ENCODE measurements around the gene ADH1C. TPM values are rescaled to one million over a fixed set of nuclear protein-coding genes. Genes with fewer than 3 reads are reported as not detected.
"Not testable (repeated sequence)": the region's sequence is repeated elsewhere in the genome, so short reads cannot be mapped to it uniquely, and the experiment has no call there.

Gene ADH1C
- total RNA-seq, 2 donors from 2014 or later = 1.7 to 14.5 TPM

GRCh38 chr4:99357948-99358347 is 5.4 kb upstream of the ADH1C start:
- H3K9me3 ChIP-seq = no peaks in the 10 kb centered on the region
- no peak for DNase-seq (ENCODE audit: low spot score)
- H3K4me1 ChIP-seq (replicated peaks) = no peaks in the 10 kb centered on the region
- no peaks in the 10 kb centered on the region for H3K27me3 ChIP-seq (replicated peaks; ENCODE audit: insufficient read depth)
- TF ChIP-seq POLR2AphosphoS5 (IDR thresholded peaks at IDR 0.05) (peak; percentile 45), POLR2A (IDR thresholded peaks at IDR 0.05) (no peak), CTCF (IDR thresholded peaks at IDR 0.05) (no peak)
- H3K36me3 ChIP-seq = no peaks in the 10 kb centered on the region
- H3K27ac ChIP-seq = no peak overlapping the region
- no peak overlapping the region for H3K4me3 ChIP-seq
- intact Hi-C loops (cut with DNase I) = no loop called here
- WGBS = 37% methylated on average over 2 of the region's 2 CpGs

GRCh38 chr4:99356992-99357391 is 4.4 kb upstream of the ADH1C start:
- H3K36me3 ChIP-seq = no peaks in the 10 kb centered on the region
- no peaks in the 10 kb centered on the region for H3K4me1 ChIP-seq (replicated peaks)
- no peaks in the 10 kb centered on the region for H3K27me3 ChIP-seq (replicated peaks; ENCODE audit: insufficient read depth)
- H3K4me3 ChIP-seq = no peak overlapping the region
- no peaks in the 10 kb centered on the region for H3K9me3 ChIP-seq
- TF ChIP-seq CTCF (IDR thresholded peaks at IDR 0.05) = no peak
- no peak for TF ChIP-seq POLR2AphosphoS5 (IDR thresholded peaks at IDR 0.05)
- no peak for TF ChIP-seq POLR2A (IDR thresholded peaks at IDR 0.05)
- 93% methylated on average over 1 of the region's 1 CpG for WGBS
- no peak for DNase-seq (ENCODE audit: low spot score)
- intact Hi-C loops (cut with DNase I) = no loop called here
- H3K27ac ChIP-seq = no peak overlapping the region

GRCh38 chr4:99356149-99356548 is 3.6 kb upstream of the ADH1C start:
- H3K27me3 ChIP-seq (replicated peaks; ENCODE audit: insufficient read depth); H3K4me1 ChIP-seq (replicated peaks); intact Hi-C loops (cut with DNase I); H3K9me3 ChIP-seq; DNase-seq (ENCODE audit: low spot score); H3K4me3 ChIP-seq; H3K36me3 ChIP-seq; H3K27ac ChIP-seq: not testable (repeated sequence)
- 80% methylated on average over 10 of the region's 10 CpGs for WGBS

GRCh38 chr4:99351487-99351886 is 1.1 kb downstream of the ADH1C start:
- no peak overlapping the region for H3K4me3 ChIP-seq

GRCh38 chr4:99349338-99349737 is 3.2 kb downstream of the ADH1C start:
- H3K4me1 ChIP-seq (replicated peaks) = no peaks in the 10 kb centered on the region
- DNase-seq (ENCODE audit: low spot score) = no peak
- no peaks in the 10 kb centered on the region for H3K36me3 ChIP-seq
- H3K4me3 ChIP-seq = no peak overlapping the region
- no peak overlapping the region for H3K27ac ChIP-seq
- intact Hi-C loops (cut with DNase I) = no loop called here
- TF ChIP-seq POLR2A (IDR thresholded peaks at IDR 0.05) (no peak), POLR2AphosphoS5 (IDR thresholded peaks at IDR 0.05) (peak; percentile 11)
- no peaks in the 10 kb centered on the region for H3K9me3 ChIP-seq
- H3K27me3 ChIP-seq (replicated peaks; ENCODE audit: insufficient read depth) = no peaks in the 10 kb centered on the region

More at GRCh38 chr4:99351487-99351886, 1.1 kb downstream of the ADH1C start:
- H3K9me3 ChIP-seq = no peaks in the 10 kb centered on the region
- TF ChIP-seq POLR2A (IDR thresholded peaks at IDR 0.05) = no peak
- no peak for TF ChIP-seq POLR2AphosphoS5 (IDR thresholded peaks at IDR 0.05)
- no peak for TF ChIP-seq CTCF (IDR thresholded peaks at IDR 0.05)
- no peaks in the 10 kb centered on the region for H3K27me3 ChIP-seq (replicated peaks; ENCODE audit: insufficient read depth)
- no peaks in the 10 kb centered on the region for H3K4me1 ChIP-seq (replicated peaks)
- DNase-seq (ENCODE audit: low spot score) = no peak
- no peak overlapping the region for H3K27ac ChIP-seq
- no peaks in the 10 kb centered on the region for H3K36me3 ChIP-seq
- intact Hi-C loops (cut with DNase I) = no loop called here
- 96% methylated on average over 2 of the region's 2 CpGs for WGBS

GRCh38 chr4:99342624-99343023 is 9.9 kb downstream of the ADH1C start:
- H3K9me3 ChIP-seq; H3K27me3 ChIP-seq (replicated peaks; ENCODE audit: insufficient read depth); H3K27ac ChIP-seq; intact Hi-C loops (cut with DNase I); H3K36me3 ChIP-seq; H3K4me1 ChIP-seq (replicated peaks); DNase-seq (ENCODE audit: low spot score); H3K4me3 ChIP-seq: not testable (repeated sequence)
- 96% methylated on average over 7 of the region's 7 CpGs for WGBS

Measured in prostate gland (tissue), 2 donors.